ENCODE measurements around the gene WWP2.

WWP2 gene

GRCh38 chr16:69890114-69890891 is 128.2 kb downstream of the WWP2 start:
- DNase-seq (ENCODE audit: low read depth in 2 of 2), result no peak

GRCh38 chr16:69890892-69891282 is 128.8 kb downstream of the WWP2 start:
- no peak for DNase-seq (ENCODE audit: low read depth in 2 of 2)

GRCh38 chr16:69892378-69892777 is 130.2 kb downstream of the WWP2 start:
- no peak for DNase-seq (ENCODE audit: low read depth in 2 of 2)

GRCh38 chr16:69893106-69893505 is 131.0 kb downstream of the WWP2 start:
- DNase-seq (ENCODE audit: low read depth in 2 of 2), result no peak

GRCh38 chr16:69894676-69895075 is 132.5 kb downstream of the WWP2 start:
- DNase-seq (ENCODE audit: low read depth in 2 of 2), result no peak

GRCh38 chr16:69903865-69904415 is 141.8 kb downstream of the WWP2 start:
- no peak for DNase-seq (ENCODE audit: low read depth in 2 of 2)

GRCh38 chr16:69904495-69905170 is 142.5 kb downstream of the WWP2 start:
- DNase-seq (ENCODE audit: low read depth in 2 of 2), result no peak

- DNase-seq (ENCODE audit: low read depth in 2 of 2), result no peak
Measured at GRCh38 chr16:69905171-69905555, 143.0 kb downstream of the WWP2 start.

GRCh38 chr16:69906838-69907401 is 144.8 kb downstream of the WWP2 start:
- DNase-seq (ENCODE audit: low read depth in 2 of 2), result no peak

GRCh38 chr16:69909043-69909442 is 146.9 kb downstream of the WWP2 start:
- DNase-seq (ENCODE audit: low read depth in 2 of 2), result no peak

GRCh38 chr16:69909760-69910159 is 147.6 kb downstream of the WWP2 start:
- DNase-seq (ENCODE audit: low read depth in 2 of 2), result no peak

- no peak for DNase-seq (ENCODE audit: low read depth in 2 of 2)
Measured at GRCh38 chr16:69910964-69911363, 148.8 kb downstream of the WWP2 start.

GRCh38 chr16:69916462-69916861 is 154.3 kb downstream of the WWP2 start:
- no peak for DNase-seq (ENCODE audit: low read depth in 2 of 2)

GRCh38 chr16:69917311-69917710 is 155.2 kb downstream of the WWP2 start:
- no peak for DNase-seq (ENCODE audit: low read depth in 2 of 2)

- no peak for DNase-seq (ENCODE audit: low read depth in 2 of 2)
Measured at GRCh38 chr16:69917739-69918138, 155.6 kb downstream of the WWP2 start.

GRCh38 chr16:69918241-69918640 is 156.1 kb downstream of the WWP2 start:
- no peak for DNase-seq (ENCODE audit: low read depth in 2 of 2)

GRCh38 chr16:69921127-69921526 is 159.0 kb downstream of the WWP2 start:
- DNase-seq (ENCODE audit: low read depth in 2 of 2), result no peak

GRCh38 chr16:69922200-69922599 is 160.1 kb downstream of the WWP2 start:
- DNase-seq (ENCODE audit: low read depth in 2 of 2), result no peak

GRCh38 chr16:69924041-69924775 is 162.1 kb downstream of the WWP2 start:
- DNase-seq (ENCODE audit: low read depth in 2 of 2), result no peak

- DNase-seq (ENCODE audit: low read depth in 2 of 2), result no peak
Measured at GRCh38 chr16:69924777-69925191, 162.7 kb downstream of the WWP2 start.

- DNase-seq (ENCODE audit: low read depth in 2 of 2), result no peak
Measured at GRCh38 chr16:69925311-69925710, 163.2 kb downstream of the WWP2 start.

GRCh38 chr16:69926241-69926640 is 164.1 kb downstream of the WWP2 start:
- DNase-seq (ENCODE audit: low read depth in 2 of 2), result no peak
